Osteocyte (in vitro differentiated cells): ENCODE data around the gene OR4N5. TPM values are rescaled to one million over a fixed set of nuclear protein-coding genes. Genes with fewer than 3 reads are reported as not detected.
"Not testable (repeated sequence)": the region's sequence is repeated elsewhere in the genome, so short reads cannot be mapped to it uniquely, and the experiment has no call there.

Experiments used
- DNase-seq: peaks from one replicate; pipeline ENCODE4 v3.0.0; 2021; ENCODE audit warnings: mixed read lengths; ENCODE audit not compliant: unreplicated experiment; ENCODE audit errors: extremely low spot score
- H3K27ac Mint-ChIP-seq: one replicate; pipeline ENCODE4 v1.8.0; 2021; ENCODE audit warnings: mild to moderate bottlenecking, mixed read lengths; ENCODE audit not compliant: unreplicated experiment
- H3K27me3 Mint-ChIP-seq: one replicate; pipeline ENCODE4 v1.8.0; 2021; ENCODE audit warnings: mixed read lengths; ENCODE audit not compliant: unreplicated experiment
- H3K36me3 Mint-ChIP-seq: one replicate; pipeline ENCODE4 v1.8.0; 2021; ENCODE audit warnings: mixed read lengths; ENCODE audit not compliant: unreplicated experiment
- H3K4me1 Mint-ChIP-seq: one replicate; pipeline ENCODE4 v1.8.0; 2021; ENCODE audit warnings: mixed read lengths; ENCODE audit not compliant: unreplicated experiment
- H3K4me3 Mint-ChIP-seq: one replicate; pipeline ENCODE4 v1.8.0; 2021; ENCODE audit warnings: mild to moderate bottlenecking, moderate library complexity, mixed read lengths; ENCODE audit not compliant: unreplicated experiment
- H3K9me3 Mint-ChIP-seq: one replicate; pipeline ENCODE4 v1.8.0; 2021; ENCODE audit warnings: mixed read lengths; ENCODE audit not compliant: unreplicated experiment
- CTCF ChIP-seq: fragments of 200-600 bp; sonication (generic); IDR thresholded peaks from 2 replicates; pipeline ENCODE4 v1.5.0; 2021; ENCODE audit warnings: antibody characterized with exemption, mild to moderate bottlenecking, moderate library complexity
- long read RNA-seq: library from polyadenylated mRNA; unstranded; transcript quantifications from one replicate; pipeline ENCODE4 v2.0.0, GENCODE V29; 2021
- total RNA-seq: library from RNA; stranded (reverse); gene quantifications from 2 replicates; pipeline ENCODE4 v1.2.1, GENCODE V29; 2021

OR4N5 gene
- total RNA-seq, result not detected in 2 replicates
- long read RNA-seq, result 0 reads

- Mint-ChIP-seq H3K36me3 (no peaks in the 10 kb centered on the region), H3K9me3 (peaks cover 26% of the 10 kb centered on the region), H3K27me3 (no peaks in the 10 kb centered on the region), H3K4me1 (no peaks in the 10 kb centered on the region), H3K4me3 (no peak within 1 kb of the TSS), H3K27ac (no peak within 1 kb of the TSS)
- DNase-seq, result no peak
- TF ChIP-seq CTCF, result no peak
Measured at GRCh38 chr14:20138520-20138919, at the start of gene OR4N5. OR4N5 (plus strand) TSS chr14:20138820; CDS start chr14:20143736, 4,916 bp downstream.

GRCh38 chr14:20092050-20092449, 46.6 kb upstream of the OR4N5 start:
- no peaks in the 10 kb centered on the region for H3K27me3 Mint-ChIP-seq
- peaks cover 39% of the 10 kb centered on the region for H3K9me3 Mint-ChIP-seq
- no peaks in the 10 kb centered on the region for H3K36me3 Mint-ChIP-seq
- DNase-seq, result no peak
- H3K27ac Mint-ChIP-seq, result no peak overlapping the region
- TF ChIP-seq CTCF, result no peak
- no peak overlapping the region for H3K4me3 Mint-ChIP-seq
- H3K4me1 Mint-ChIP-seq, result no peaks in the 10 kb centered on the region

- no peak for DNase-seq
- Mint-ChIP-seq H3K36me3 (no peaks in the 10 kb centered on the region), H3K4me3 (no peak overlapping the region), H3K27ac (no peak overlapping the region), H3K9me3 (peaks cover 43% of the 10 kb centered on the region), H3K4me1 (no peaks in the 10 kb centered on the region), H3K27me3 (no peaks in the 10 kb centered on the region)
- TF ChIP-seq CTCF, result no peak
Measured at GRCh38 chr14:20093442-20093841, 45.2 kb upstream of the OR4N5 start.

- H3K9me3 Mint-ChIP-seq, result peaks cover 47% of the 10 kb centered on the region
- H3K36me3 Mint-ChIP-seq, H3K27me3 Mint-ChIP-seq, H3K27ac Mint-ChIP-seq, DNase-seq, H3K4me1 Mint-ChIP-seq, H3K4me3 Mint-ChIP-seq: not testable (repeated sequence)
Measured at GRCh38 chr14:20098926-20099770, 39.5 kb upstream of the OR4N5 start.

- Mint-ChIP-seq H3K4me1 (no peaks in the 10 kb centered on the region), H3K9me3 (peaks cover 30% of the 10 kb centered on the region), H3K27ac (no peak within 1 kb of the TSS), H3K27me3 (no peaks in the 10 kb centered on the region), H3K36me3 (no peaks in the 10 kb centered on the region), H3K4me3 (no peak within 1 kb of the TSS)
- no peak for DNase-seq
- TF ChIP-seq CTCF, result no peak
Measured at GRCh38 chr14:20110438-20110837, 28.2 kb upstream of the OR4N5 start, which contains the start of gene OR4K17. OR4K17 (plus strand) TSS chr14:20110739; CDS start chr14:20117500, 6,761 bp downstream.
